NCI-H82 (cell line): ENCODE data around the gene PRKCA.

Experiments used
- DNase-seq: peaks from one replicate; lab custom pipeline; 2025; lab: John Stamatoyannopoulos, UW

Gene PRKCA

DNA sequence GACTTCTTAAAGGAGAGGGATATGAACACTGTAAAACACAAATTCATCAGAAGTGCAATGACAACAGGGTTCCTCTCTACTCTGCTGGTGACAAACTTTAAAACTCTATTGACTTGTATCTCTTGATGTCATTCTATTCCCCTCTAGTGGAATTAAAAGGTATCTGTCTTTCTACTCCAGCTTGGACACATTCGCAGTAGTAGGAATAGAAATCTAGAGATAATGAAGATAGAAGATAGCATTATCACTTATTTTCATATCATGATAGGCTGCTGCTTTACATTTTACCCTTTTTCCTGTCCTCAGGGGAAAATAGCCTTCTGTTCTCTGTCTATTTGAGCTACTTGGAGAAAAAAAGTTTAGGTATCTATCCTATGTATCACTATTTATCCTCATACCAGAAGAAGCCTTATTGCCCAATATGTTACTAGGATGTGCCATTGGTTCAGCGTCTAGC lies 322.9 kb downstream of the PRKCA start:
- peak; percentile 8 for DNase-seq

DNA sequence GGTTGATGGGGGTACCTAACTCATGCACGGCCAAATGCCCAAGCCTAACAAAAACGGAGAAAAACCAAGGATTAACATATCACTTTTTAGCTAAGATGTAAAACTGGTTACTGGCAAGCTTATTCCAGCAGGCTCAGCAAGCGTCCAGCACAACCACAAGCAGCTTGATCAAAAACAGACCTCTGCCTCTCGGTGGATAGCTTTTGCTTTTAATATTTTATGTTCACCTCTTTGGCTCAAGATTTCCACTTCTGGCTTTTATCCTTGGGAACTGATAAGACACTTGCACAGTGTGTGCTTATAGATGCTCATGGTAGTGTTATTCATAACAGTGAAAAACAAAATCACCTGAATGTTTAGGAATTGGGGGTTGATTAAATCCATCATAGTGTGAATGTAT lies 325.6 kb downstream of the PRKCA start:
- no peak for DNase-seq

DNA sequence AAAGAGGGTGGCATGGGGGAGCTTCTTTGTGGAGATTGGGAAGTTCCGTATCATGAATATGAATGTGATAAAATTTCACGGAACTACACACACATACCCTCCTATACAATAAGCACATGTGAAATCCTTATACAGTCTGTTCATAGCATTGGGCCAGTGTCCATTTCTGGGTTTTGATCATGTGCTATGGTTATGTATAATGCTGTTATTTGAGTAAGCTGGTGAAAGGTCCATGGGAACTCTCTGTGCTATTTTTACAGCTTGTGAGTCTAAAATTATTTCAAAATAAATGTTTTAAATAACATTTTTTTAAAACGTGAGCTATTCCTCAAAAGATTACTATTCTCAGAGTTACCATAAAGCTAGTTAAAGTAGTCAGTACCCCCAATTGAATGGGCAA lies 327.3 kb downstream of the PRKCA start:
- no peak for DNase-seq

DNA sequence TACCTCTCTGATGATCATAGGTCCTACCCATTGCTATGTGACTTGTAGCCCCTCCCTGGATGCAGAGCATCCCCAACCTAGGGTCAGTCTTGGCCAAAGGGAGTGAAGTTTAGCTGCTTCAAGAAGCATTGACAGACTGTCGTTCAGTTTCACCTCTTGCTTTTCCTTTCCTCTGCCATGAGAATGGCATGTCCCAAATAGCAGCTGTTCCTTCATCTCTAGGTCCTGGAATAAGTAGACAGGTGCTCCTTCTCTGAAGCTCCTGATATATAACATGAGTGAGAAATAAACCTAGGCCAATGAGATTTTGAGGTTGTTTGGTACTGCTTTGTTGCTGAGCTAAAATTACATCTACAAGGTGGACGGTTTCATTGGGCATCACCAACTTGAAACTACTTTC lies 328.0 kb downstream of the PRKCA start:
- no peak for DNase-seq

DNA sequence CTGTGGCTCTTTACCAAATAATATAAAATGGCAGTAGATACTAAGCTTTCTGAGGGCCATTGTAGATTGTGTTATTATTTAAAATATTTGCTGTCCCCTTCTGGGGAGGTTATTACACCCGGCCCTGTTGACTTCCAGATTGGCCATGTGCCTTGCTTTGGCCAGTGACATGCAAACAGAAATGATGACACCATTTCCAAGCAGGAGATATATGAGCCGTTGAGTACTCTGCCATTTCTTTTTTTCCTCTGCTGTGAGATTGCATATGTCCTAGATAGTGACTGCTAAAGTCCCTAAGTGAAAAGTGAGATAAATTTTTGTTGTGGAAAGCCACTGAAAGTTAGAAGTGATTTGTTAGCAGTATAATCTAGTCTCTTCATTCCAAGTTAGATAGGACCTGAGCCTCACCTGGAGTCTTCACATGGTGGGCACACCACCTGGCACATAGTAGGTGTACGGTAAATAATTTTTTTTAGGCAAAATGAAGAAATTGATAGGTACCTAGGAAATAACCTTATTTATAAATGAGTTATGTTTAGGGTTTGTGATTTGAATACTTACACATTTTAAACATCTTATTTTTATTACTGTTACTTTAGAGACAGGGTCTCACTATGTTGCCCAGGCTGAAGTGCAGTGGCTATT lies 328.5 kb downstream of the PRKCA start:
- DNase-seq: no peak

DNA sequence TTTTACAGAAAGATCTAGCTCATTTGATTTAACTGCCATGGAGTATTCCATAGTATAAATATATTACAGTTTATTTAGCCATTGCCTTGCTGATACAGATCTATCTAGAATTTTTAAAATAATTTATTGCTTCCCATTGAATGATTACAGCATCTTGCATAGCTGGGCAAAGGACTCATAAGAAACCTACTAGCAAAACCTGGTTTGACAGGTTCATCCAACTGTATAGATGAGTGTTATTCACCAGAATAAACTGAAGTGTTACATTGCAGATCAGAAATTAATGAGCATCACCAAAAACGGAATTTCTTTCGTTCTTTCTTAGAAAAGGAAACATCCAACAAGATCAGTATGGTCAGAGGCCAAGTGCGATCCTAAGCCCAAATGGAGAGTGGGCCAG lies 330.3 kb downstream of the PRKCA start:
- no peak for DNase-seq

DNA sequence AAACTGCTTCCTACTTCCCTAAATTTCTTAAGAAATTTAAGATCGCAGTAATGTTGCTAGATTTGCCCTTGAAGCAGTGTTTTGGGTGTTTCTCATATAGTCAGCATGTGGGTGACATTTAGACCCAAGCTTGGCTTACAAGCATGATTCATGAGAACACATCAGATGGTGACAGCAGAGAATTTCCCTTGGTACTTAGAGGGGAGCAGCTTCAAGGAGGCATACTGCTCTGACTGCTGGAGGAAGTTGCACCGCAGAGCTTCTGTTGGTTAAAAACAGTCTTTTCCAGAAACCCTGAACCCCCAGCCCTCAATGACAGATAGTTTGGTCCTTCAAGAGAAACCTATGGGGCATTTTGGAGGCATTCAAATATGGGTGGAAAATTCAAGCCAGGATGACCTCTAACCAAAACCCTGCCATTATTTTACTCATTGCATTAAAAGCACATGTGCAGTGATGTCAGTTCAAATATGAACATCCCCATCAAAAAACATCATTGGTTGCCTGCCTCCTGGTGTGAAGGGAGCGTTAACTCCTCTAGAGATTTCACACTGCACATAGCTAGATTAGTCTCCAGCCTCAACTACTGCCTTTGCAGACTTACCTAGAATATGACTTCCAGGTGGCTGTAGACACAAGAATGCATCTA lies 331.0 kb downstream of the PRKCA start:
- DNase-seq: no peak

DNA sequence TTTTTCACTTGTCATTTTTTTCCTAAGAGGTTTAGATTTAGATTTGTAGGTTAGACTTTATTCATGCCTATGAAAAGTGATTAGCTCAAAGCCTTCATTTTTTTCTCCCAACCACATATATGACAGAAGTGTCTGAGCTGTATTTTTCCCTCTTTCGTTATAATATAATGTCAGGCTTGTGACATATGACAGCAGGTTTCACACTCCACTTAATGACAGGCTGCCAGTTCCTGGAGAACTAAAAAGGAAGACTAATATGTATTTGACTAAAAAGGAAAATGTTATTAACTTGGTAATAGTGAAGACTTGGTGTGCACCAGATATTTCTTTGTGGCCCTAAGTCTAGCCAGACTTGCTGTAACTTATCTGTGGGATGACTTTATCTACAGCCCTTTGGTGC lies 331.8 kb downstream of the PRKCA start:
- DNase-seq: no peak

DNA sequence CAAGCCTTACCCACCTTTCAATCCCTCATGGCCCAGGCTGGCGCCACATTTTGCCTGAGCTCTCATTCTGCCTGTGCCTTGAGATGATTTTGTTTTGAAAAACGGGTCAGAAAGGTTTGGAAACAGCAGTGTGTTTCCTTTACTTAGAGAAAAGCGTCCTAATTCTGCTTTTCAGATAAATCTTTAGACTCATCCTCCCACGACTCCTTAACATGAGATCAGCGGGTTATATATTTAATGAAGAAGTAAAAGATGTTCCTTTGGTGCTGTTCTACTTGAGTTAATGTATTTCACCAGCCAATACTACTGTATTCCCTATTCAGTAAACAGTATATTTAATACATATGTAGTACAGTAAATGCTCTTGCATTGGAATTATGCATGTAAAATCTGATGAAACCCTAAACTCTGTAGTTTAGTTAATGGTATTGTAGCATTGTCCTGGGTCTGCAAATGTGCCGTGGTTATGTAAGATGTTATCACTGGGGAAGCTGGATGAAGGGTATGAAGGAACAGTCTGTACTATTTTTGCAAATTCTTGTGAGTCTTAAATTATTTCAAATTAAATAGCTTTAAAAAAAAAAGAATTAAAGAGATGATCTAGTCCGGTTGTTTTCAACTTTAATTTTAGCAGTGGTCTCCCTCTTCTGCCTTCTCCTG lies 333.1 kb downstream of the PRKCA start:
- no peak for DNase-seq

DNA sequence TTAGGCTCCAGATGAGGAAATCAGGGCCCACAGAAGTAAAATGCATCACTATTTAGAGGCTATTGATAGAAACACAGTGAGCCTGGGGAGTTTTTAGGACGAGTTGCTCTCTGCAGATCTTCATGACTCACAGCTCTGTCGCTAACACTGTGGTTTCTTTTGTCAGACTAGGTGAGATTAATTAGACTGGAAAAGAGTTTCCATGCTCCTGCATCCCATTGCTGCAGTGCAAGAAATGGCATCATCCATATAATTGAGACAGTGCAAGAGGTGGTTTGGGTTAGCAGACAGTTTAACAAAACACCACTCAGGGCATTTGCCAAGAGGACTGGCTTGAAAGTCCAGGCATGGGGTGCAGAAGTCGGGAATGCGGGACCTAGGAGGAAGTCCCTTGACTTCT lies 333.7 kb downstream of the PRKCA start:
- no peak for DNase-seq

DNA sequence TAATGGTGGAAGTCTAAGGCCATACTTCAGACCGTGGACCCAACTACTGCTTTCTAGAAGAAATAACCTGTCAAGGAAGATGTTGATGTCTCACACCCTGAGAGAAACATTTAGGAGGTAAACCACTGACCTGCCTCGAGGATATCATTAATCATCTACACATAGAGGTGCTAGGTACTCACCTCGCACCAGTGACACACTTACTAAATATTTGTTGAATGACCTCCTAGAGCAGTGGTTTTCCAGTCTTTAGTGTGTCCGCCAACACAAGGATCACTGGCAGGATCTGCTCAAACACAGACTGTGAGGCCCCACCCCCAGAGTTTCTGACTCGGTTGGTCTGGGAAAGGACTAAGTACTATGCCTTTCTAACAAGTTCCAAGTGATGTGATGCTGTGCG lies 335.1 kb downstream of the PRKCA start:
- DNase-seq: no peak

DNA sequence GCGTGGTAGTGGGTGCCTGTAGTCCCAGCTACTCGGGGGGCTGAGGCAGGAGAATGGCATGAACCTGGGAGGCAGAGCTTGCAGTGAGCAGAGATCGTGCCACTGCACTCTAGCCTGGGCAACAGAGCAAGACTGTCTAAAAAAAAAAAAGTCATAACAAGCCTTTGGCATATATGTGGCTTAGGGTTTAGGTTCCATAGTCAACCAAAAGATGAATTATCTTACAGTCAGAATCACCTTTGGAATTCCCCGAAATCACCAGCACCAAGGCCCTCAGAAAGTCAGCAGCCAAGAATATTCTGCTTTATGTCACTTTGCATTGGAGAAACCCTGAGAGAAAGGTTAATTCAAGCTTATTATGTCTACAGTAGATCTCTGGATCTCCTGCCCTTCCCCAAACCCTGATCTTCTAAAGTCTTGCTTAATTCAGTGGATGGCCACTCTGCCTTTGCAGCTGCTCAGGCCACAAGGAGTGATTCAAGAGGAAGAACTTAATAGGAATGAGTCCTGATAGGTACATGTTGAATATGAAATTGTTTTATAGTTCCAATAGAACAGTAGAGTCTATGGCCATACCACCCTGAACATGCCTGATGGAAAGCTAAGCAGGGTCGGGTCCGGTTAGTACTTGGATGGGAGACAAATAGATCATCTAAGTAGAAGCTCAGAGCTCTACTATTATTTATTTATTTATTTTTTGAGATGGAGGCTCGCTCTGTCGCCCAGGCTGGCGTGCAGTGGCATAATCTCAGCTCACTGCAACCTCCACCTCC lies 336.5 kb downstream of the PRKCA start:
- no peak for DNase-seq

DNA sequence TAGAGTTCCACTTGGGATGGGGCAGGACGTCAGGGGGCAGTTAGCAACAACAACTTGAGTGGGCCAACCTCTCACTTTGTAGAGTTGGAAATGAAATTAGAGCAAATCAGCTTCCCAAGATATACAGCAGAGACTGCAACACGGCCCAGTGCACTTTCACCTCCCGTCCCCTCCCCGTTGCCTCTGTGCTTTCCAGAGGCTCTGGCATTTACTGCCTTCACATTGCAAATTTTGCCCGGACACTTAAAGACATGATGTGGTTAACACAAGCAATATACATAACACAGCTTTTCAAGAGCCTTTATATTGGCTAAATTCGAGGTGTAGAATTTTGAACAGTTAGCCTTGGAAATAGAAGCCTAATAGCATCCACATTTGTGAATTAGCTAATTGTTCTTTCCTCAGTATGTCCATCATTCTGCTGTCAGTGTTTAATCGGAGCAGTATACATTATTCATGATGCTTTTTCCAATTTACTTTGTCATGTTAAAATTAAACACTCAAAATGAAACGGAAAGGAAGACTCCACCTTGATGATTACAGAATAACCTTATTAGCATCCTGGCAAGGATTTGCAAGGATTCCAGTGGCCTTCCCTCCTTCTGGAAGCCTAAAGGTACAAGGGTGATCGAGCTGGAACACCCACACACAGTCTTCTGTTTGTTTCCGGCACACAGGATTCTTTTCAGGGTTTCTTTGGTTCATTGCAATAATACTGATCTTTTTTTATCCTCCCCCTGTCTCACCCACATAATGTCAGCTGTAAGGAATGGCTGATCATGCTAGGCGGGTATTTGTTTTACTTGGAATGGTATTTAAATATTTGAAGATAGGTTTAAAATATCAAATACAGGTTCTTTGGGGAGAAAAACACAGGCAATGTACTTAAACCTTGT lies 341.6 kb downstream of the PRKCA start:
- DNase-seq: no peak

DNA sequence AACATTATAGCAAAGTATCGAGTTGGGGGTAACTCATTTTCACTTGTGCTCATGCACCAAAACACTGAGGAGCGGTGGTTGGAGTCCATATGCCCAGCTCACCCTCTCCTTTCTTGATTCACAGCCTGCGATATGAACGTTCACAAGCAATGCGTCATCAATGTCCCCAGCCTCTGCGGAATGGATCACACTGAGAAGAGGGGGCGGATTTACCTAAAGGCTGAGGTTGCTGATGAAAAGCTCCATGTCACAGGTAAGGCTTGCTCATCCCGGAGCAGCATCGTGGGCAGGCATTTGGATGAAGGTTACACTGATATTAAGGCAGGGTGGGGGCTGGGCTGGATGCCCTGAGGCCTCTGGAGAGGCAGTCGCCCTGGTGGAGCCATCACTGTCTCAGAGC lies 342.8 kb downstream of the PRKCA start:
- no peak for DNase-seq

DNA sequence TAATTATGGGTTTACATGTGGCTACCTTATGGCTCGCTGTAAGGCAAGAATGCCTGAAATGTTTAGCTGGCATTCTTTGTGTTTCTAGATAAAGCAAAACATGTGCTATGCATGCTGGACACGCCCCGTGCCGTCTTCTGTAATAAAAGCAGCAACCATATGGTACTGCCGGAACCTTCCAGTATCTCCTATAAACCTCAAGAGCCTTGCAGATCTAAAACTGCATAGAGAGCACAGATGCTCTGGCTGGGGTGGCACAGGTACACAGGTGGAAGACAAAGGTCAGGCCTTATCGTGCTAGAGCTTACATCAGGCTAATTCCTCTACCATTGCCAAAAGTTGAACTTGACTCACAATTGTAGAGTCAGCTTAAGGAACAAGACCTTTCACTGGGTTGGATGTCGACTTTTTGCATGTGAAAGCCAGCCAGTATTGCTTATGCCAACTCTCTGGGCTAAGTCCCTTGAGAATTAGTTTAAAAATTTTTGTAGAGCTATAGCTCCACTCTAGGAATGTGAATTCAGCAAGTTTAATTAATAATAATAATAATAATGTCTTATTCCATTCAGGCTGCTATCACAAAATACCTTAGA lies 345.1 kb downstream of the PRKCA start:
- DNase-seq: no peak

DNA sequence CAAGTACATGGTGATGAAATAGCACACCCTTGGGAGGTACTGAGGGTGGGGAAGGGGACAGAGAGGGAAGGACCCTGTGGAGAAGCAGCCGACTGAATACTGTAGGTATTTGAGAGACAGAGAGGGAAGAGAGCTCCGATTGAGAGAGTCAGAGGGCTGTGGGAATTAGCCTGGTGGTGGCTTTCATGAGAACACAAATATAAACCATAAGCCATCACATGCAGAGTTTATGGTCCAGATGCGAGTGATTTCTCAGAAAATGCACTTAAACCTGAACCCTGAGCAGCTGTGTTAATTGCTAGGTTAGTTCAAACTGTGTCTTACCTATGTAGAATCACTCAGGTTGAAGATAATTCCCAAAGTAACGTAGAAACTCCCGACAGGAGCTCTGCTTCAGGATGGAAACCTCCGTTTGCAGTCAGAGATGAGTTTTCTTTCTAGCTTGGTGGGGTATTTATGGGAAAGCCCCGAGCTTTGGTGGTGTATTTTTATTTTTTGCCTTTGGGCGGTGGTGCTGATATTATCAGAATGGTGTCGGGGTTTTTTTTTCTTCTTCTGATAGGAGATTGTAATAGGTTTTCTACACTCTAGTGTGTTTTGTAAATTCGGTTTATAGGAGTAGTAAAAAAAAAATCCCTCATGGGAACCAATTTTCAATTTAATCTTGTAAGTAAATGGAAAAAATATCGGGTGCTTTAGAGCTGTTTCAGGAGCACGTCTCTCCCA lies 347.6 kb downstream of the PRKCA start:
- no peak for DNase-seq

DNA sequence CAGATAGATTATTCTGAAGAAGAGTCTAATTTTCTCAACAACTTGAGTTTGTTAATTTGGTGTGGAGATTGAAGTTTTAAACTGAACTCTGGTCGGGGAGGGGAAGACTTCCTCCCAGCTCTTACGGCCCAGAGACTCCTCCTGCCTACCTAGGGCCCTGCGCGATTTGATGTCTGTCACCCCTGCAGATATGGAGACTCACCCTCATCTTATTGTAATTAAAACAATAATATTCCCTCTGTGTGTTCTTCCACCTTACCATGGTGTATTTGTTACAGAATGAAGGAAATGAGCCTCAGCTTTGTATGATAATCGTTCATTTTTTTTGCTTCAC lies 348.1 kb downstream of the PRKCA start:
- DNase-seq: no peak

DNA sequence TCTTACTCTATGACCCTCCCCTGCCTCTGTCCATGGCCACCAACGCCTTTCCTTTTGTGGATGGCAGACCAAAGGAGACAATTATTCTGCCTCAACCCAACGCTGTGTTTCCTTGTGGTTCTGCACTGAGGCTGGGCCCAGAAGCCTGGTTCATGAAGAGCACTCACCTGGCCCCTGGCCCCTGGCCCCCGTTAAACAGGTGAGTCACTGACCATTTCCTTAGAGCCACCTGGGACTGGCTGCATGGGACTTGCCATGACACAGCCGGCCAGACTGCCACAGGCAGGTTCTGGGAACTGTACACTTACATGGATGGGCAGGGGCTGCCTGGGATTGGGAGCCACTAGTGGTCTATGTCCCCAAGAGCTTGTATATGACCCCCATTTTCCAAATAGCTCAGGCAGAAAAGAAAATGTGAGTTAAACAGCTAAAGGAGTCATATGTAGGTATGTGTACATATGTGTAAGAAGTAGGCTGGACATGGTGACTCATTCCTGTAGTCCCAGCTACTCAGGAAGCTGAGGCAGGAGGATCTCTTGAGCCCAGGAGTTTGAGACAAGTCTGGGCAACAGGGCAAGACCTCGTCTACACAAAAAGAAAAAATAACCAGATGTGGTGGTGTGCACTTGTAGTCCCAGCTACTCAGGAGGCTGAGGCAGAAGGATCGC lies 350.6 kb downstream of the PRKCA start:
- no peak for DNase-seq

DNA sequence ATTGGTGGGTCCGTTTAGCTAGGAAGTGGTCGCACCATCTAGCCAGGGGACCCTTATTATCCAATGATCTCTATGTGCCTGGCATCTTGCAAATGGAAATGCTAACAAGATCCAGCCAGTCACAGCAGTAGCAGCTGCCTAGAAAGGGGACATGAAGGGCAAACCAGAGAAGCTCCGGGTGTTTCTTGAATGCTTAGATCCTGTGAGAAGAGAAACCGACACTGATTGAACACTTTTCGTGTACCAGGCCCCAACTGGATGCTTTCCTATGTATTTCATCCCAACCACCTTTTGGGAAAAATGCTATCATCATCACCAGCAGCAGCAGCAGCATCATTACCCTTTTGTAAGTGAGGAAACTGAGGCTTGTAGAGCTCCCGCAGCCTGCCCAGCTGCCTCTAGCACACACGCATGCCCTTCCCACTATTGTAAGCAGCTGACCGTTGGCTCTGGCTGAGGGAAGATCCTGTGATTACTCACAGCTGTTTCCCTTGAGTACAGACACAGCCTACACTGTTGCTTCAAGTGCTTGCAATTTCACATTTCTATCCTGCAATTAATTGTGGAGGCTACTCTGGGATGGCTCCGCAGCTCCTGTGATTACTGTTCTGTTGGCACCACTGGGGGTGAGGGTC lies 351.8 kb downstream of the PRKCA start:
- DNase-seq: no peak

DNA sequence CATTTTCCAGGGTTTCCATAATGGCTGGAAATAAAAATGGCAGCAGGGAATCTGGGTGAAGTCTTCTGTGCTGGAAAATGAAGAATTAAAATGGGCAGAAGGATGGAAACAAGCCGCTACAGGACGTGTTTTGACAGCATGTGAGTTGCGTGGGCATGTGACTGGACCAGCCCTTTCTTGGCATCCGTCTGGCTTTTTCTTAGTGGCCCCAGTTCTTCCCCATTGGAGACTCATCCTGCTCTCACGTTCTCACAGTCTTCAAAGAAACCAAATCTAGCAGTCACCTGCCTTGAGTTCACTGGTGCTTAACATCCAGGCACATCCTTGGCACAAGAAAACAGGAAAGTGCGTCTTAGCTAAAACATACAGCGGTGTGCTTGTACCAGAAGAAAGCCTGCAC lies 352.4 kb downstream of the PRKCA start:
- DNase-seq: no peak
